Astrocyte of the cerebellum (primary cell): ENCODE measurements around the gene PPFIA3.
"Not testable (repeated sequence)": the region's sequence is repeated elsewhere in the genome, so short reads cannot be mapped to it uniquely, and the experiment has no call there.

Experiments used
- DNase-seq: peaks from one replicate; pipeline ENCODE4 v3.0.0-alpha.2; 2011; ENCODE audit warnings: low read depth
- H3K4me3 ChIP-seq: 2 replicates; pipeline ENCODE4 v1.5.1; 2011; ENCODE audit warnings: mild to moderate bottlenecking, low read depth, low read length, moderate library complexity
- CTCF ChIP-seq: IDR thresholded peaks from 2 replicates; pipeline ENCODE4 v1.5.1; 2012; ENCODE audit warnings: low read length, low read depth, moderate library complexity, mild to moderate bottlenecking; ENCODE audit errors: missing control alignments
- in situ Hi-C: cut with HindIII; loops from 2 replicates; pipeline ENCODE4 v1.10.0; 2017; ENCODE audit warnings: low sequenced_read_pairs

PPFIA3 gene

GRCh38 chr19:49119411-49120324, at the start of gene PPFIA3:
Gene PPFIA3 (plus strand): TSS chr19:49119544. CDS start chr19:49127874, 8,330 bp downstream.
- DNase-seq = no peak
- TF ChIP-seq CTCF = no peak
- H3K4me3 ChIP-seq = peak within 1 kb of the TSS; percentile 67
- in situ Hi-C loops = no loop called here

- in situ Hi-C loops = no loop called here
- H3K4me3 ChIP-seq = no peak overlapping the region
- DNase-seq = no peak
- TF ChIP-seq CTCF = no peak
Observed at GRCh38 chr19:49070416-49070815, 48.9 kb upstream of the PPFIA3 start.

- DNase-seq = no peak
- no peak for TF ChIP-seq CTCF
- in situ Hi-C loops = no loop called here
Observed at GRCh38 chr19:49071860-49072547, 47.3 kb upstream of the PPFIA3 start.

GRCh38 chr19:49073514-49074378, 45.6 kb upstream of the PPFIA3 start:
- in situ Hi-C loops = no loop called here
- H3K4me3 ChIP-seq = no peak overlapping the region

More at GRCh38 chr19:49071860-49072547, 47.3 kb upstream of the PPFIA3 start:
- H3K4me3 ChIP-seq = no peak overlapping the region

GRCh38 chr19:49074869-49075268, 44.5 kb upstream of the PPFIA3 start:
- in situ Hi-C loops, DNase-seq, H3K4me3 ChIP-seq: not testable (repeated sequence)
- peak; percentile 66 for TF ChIP-seq CTCF

More at GRCh38 chr19:49073514-49074378, 45.6 kb upstream of the PPFIA3 start:
- TF ChIP-seq CTCF = peak; percentile 18
- no peak for DNase-seq

- H3K4me3 ChIP-seq = no peak overlapping the region
- no peak for TF ChIP-seq CTCF
- no peak for DNase-seq
- in situ Hi-C loops = no loop called here
Observed at GRCh38 chr19:49080392-49080791, 39.0 kb upstream of the PPFIA3 start.
